Effector memory CD4-positive, alpha-beta T cell (primary cell): ENCODE results near the gene VCL.
"Not testable (repeated sequence)": the region's sequence is repeated elsewhere in the genome, so short reads cannot be mapped to it uniquely, and the experiment has no call there.

Source experiments
- DNase-seq, 3 donors: peaks; one replicate each; pipeline ENCODE4 v3.0.0-alpha.2; 2020
- H3K27ac ChIP-seq: 2 replicates; pipeline ENCODE4 v1.7.0; 2013; ENCODE audit warnings: mild to moderate bottlenecking, low read length, moderate library complexity; ENCODE audit not compliant: insufficient read depth, poor library complexity, severe bottlenecking
- H3K27me3 ChIP-seq: replicated peaks from 2 replicates; pipeline ENCODE4 v1.7.0; 2013; ENCODE audit warnings: mild to moderate bottlenecking, low read length; ENCODE audit not compliant: insufficient read depth, control insufficient read depth, poor library complexity, severe bottlenecking
- H3K36me3 ChIP-seq: 2 replicates; pipeline ENCODE4 v1.7.0; 2013; ENCODE audit warnings: mild to moderate bottlenecking, low read length, moderate library complexity; ENCODE audit not compliant: control insufficient read depth, insufficient read depth
- H3K4me1 ChIP-seq: 2 replicates; pipeline ENCODE4 v1.7.0; 2013; ENCODE audit warnings: low read length, mild to moderate bottlenecking; ENCODE audit not compliant: control insufficient read depth, insufficient read depth, poor library complexity, severe bottlenecking
- H3K4me3 ChIP-seq: 2 replicates; pipeline ENCODE4 v1.7.0; 2013; ENCODE audit warnings: low read length, low read depth, mild to moderate bottlenecking; ENCODE audit not compliant: insufficient read depth, poor library complexity, severe bottlenecking
- H3K9me3 ChIP-seq: 2 replicates; pipeline ENCODE4 v1.7.0; 2013; ENCODE audit warnings: mild to moderate bottlenecking, low read length, moderate library complexity; ENCODE audit not compliant: control insufficient read depth

VCL gene

GRCh38 chr10:74022926-74023629 is 25.2 kb downstream of the VCL start:
- H3K36me3 ChIP-seq, result peaks cover 4% of the 10 kb centered on the region
- H3K9me3 ChIP-seq, result no peaks in the 10 kb centered on the region
- no peak for DNase-seq
- H3K27me3 ChIP-seq, result no peaks in the 10 kb centered on the region
- no peak overlapping the region for H3K27ac ChIP-seq
- H3K4me1 ChIP-seq, result no peaks in the 10 kb centered on the region
- H3K4me3 ChIP-seq, result no peak overlapping the region

DNA sequence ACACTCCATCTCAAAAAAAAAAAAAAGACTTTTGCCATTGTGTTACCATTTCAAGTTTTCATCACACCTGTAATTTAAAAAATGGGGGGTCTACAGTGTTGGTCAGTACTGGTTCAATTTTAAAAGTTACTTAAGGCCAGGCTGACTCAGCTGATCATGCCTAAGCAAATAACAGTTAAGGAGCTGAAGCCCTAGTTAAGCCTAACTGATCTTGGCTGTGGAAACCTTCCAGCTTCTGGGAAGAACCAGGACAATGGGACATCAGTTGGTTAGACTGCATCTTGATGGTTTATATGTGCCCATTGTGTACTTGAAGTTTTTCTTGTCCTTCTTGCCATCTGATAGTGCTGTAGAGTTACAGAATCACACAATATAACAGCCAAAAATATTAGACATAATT is 26.7 kb downstream of the VCL start:
- H3K36me3 ChIP-seq, result peaks cover 4% of the 10 kb centered on the region
- no peak overlapping the region for H3K27ac ChIP-seq
- no peak overlapping the region for H3K4me3 ChIP-seq
- no peaks in the 10 kb centered on the region for H3K27me3 ChIP-seq
- no peaks in the 10 kb centered on the region for H3K9me3 ChIP-seq
- H3K4me1 ChIP-seq, result no peaks in the 10 kb centered on the region
- DNase-seq, result no peak

GRCh38 chr10:74025380-74025978 is 27.6 kb downstream of the VCL start:
- Histone ChIP-seq H3K36me3 (peaks cover 4% of the 10 kb centered on the region), H3K4me1 (peaks cover 2% of the 10 kb centered on the region), H3K9me3 (no peaks in the 10 kb centered on the region), H3K4me3 (no peak overlapping the region), H3K27ac (no peak overlapping the region), H3K27me3 (no peaks in the 10 kb centered on the region)
- no peak for DNase-seq

DNA sequence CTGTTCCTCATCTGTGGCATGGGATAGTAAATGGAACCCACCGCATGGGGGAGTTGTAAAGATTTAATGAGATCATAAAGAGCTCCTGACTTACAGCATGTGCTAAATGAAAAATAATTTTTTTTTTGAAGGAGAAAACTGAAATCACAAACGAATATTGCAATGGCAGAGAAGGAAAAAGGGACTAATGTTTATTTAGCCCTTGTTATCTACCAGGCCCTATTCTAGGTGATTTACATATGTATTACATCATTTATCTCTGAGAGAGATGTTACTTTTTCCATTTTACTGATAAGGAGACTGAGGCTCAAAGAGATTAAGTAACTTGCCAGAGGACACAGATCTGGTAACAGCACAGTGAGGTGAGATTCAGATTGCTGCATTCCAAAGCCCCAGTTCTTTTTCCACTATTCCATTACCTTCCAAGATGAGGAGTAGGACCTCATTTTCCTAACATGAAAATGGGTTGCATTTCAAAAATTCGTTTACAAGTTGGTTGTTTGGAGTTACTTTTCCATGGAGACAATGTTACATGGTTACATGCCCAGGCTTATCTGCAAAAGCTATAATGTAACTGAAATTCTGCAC is 28.6 kb downstream of the VCL start:
- peaks cover 2% of the 10 kb centered on the region for H3K4me1 ChIP-seq
- no peak overlapping the region for H3K27ac ChIP-seq
- DNase-seq, result no peak
- H3K9me3 ChIP-seq, result no peaks in the 10 kb centered on the region
- H3K4me3 ChIP-seq, result no peak overlapping the region
- peaks cover 4% of the 10 kb centered on the region for H3K36me3 ChIP-seq
- no peaks in the 10 kb centered on the region for H3K27me3 ChIP-seq

DNA sequence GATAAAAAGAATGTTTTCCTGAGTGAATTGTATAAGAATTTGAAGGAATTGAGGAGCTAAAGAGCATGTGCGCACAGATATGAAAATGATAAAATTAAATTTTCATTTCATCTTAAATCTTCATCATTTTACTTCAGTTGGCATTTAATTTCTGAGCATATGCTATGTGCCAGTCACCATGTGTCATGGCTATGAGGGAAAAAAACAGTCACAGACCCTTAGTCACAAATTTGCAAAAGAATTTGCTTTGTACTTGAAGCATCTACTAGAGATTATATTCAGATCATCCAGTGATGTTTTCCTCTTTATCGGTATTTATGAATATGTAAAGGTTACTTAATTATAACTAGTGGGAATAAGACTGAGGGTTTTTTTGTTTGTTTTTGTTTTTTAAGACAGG is 29.8 kb downstream of the VCL start:
- Histone ChIP-seq H3K9me3 (no peaks in the 10 kb centered on the region), H3K27ac (no peak overlapping the region), H3K4me3 (no peak overlapping the region), H3K27me3 (no peaks in the 10 kb centered on the region), H3K4me1 (peaks cover 2% of the 10 kb centered on the region), H3K36me3 (peaks cover 4% of the 10 kb centered on the region)
- no peak for DNase-seq

- no peak for DNase-seq
- peaks cover 7% of the 10 kb centered on the region for H3K4me1 ChIP-seq
- no peaks in the 10 kb centered on the region for H3K27me3 ChIP-seq
- no peak overlapping the region for H3K4me3 ChIP-seq
- no peaks in the 10 kb centered on the region for H3K9me3 ChIP-seq
- H3K36me3 ChIP-seq, result peaks cover 4% of the 10 kb centered on the region
- H3K27ac ChIP-seq, result no peak overlapping the region
Observed at GRCh38 chr10:74029943-74030342, 32.0 kb downstream of the VCL start.

DNA sequence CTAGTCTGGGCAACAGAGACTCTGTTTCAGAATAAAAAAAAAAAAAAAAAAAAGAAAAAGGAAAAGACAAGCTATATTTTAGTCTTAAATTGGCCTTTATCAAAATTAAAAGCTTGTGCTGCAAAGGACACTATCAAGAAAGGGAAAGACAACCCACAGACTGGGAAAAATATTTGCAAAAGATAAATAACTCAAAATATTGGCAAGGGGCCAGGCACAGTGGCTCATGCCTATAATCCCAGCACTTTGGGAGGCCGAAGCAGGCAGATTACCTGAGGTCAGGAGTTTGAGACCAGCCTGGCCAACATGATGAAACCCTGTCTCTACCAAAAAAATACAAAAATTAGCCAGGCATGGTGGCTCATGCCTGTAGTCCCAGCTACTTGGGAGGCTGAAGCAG is 34.3 kb downstream of the VCL start:
- H3K27ac ChIP-seq, H3K36me3 ChIP-seq, H3K4me3 ChIP-seq, DNase-seq, H3K9me3 ChIP-seq, H3K4me1 ChIP-seq, H3K27me3 ChIP-seq: not testable (repeated sequence)

DNA sequence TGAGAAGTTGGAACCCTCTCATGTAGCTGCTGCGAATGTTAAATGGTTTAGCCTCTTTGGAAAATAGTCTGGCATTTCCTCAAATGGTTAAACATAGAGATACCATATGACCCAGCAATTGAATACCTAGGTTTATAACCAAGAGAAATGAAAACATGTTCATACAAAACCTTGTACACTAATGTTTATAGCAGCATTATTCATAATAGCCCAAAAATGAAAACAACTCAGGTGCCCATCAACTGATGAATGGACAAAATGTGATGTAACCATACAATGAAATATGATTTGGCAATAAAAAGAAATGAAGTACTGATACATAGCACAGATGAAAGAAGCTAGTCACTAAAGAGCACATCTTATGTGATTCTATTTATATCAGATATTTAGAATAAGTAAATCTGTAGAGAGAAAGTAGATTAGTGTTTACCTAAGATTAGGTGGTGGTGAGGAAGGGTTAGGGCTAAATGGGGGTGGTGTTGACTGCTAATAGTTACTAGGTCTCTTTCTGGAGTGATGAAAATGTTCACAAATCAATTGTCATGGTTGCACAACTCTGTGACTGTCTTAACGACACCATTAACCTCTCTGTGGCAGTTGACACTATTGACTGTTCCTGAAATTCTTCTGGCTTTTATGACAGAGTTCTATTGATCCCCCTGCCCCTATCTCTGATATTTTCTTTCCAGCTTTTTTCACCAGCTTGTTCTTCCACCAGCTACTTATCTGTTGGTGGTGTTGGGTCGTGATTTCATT is 35.2 kb downstream of the VCL start:
- H3K27ac ChIP-seq, result no peak overlapping the region
- H3K36me3 ChIP-seq, result no peaks in the 10 kb centered on the region
- no peaks in the 10 kb centered on the region for H3K9me3 ChIP-seq
- H3K27me3 ChIP-seq, result no peaks in the 10 kb centered on the region
- DNase-seq, result no peak
- H3K4me3 ChIP-seq, result no peak overlapping the region
- H3K4me1 ChIP-seq, result peaks cover 7% of the 10 kb centered on the region

- Histone ChIP-seq H3K4me1 (peaks cover 7% of the 10 kb centered on the region), H3K4me3 (no peak overlapping the region), H3K36me3 (no peaks in the 10 kb centered on the region), H3K27me3 (no peaks in the 10 kb centered on the region), H3K9me3 (no peaks in the 10 kb centered on the region), H3K27ac (no peak overlapping the region)
- DNase-seq, result no peak
Observed at GRCh38 chr10:74033702-74034101, 35.8 kb downstream of the VCL start.

DNA sequence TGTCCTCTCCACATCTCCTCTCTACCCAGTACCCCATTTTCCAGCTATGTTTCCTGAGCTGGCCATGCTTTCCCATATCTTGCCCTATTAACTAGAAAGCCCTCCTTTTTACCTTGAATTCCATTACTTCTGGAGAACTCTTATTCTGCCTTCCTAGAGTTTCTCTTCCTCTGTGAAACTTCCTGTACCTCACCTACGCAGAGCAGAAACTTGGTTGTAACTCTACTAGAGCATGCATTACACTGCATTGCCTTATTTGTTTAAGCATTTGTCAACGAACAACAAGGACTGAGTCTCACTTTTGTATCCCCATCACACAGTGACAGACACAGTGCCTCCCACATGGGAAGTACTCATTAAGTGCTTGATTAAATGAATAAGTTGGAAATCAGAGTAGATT is 36.4 kb downstream of the VCL start:
- no peak for DNase-seq
- H3K9me3 ChIP-seq, result no peaks in the 10 kb centered on the region
- no peaks in the 10 kb centered on the region for H3K27me3 ChIP-seq
- H3K36me3 ChIP-seq, result no peaks in the 10 kb centered on the region
- peaks cover 7% of the 10 kb centered on the region for H3K4me1 ChIP-seq
- no peak overlapping the region for H3K4me3 ChIP-seq
- no peak overlapping the region for H3K27ac ChIP-seq
